CD14-positive monocyte (primary cell): ENCODE measurements around the gene RABEPK. TPM values are rescaled to one million over a fixed set of nuclear protein-coding genes. Genes with fewer than 3 reads are reported as not detected.

Source experiments
- DNase-seq, 3 donors: peaks; one replicate each; pipeline ENCODE4 v3.0.0-alpha.2; 2011 to 2022
- H2AFZ ChIP-seq: 2 replicates; pipeline ENCODE4 v1.6.0; 2012; ENCODE audit warnings: mild to moderate bottlenecking, low read depth, low read length, inconsistent platforms; ENCODE audit not compliant: insufficient read depth, poor library complexity, severe bottlenecking
- H3K27ac ChIP-seq, 2 donors: 1 replicate in 1 of 2; 2 replicates in 1 of 2; pipeline ENCODE4 v1.5.1; 2012 to 2013; ENCODE audit warnings: low read length in 2 of 2, control low read depth in 1 of 2, inconsistent platforms in 1 of 2, low read depth in 1 of 2, mild to moderate bottlenecking in 1 of 2
- H3K27me3 ChIP-seq, 2 donors: one replicate each; pipeline versions ENCODE4 v1.6.0 to v1.6.1; 2011 to 2013; ENCODE audit warnings: low read length in 2 of 2; ENCODE audit not compliant: control insufficient read depth in 2 of 2, insufficient read depth in 2 of 2
- H3K36me3 ChIP-seq, 2 donors: replicated peaks in 1 of 2; 1 replicate in 1 of 2; 2 replicates in 1 of 2; pipeline versions ENCODE4 v1.5.1 to v1.6.1; 2012 to 2013; ENCODE audit warnings: low read length in 2 of 2, control low read depth in 1 of 2, inconsistent platforms in 1 of 2, mild to moderate bottlenecking in 1 of 2; ENCODE audit not compliant: insufficient read depth in 2 of 2, control insufficient read depth in 1 of 2
- H3K4me1 ChIP-seq, 2 donors: 1 replicate in 1 of 2; 2 replicates in 1 of 2; pipeline versions ENCODE4 v1.5.1 to v1.6.1; 2012 to 2013; ENCODE audit warnings: low read length in 2 of 2, control low read depth in 1 of 2, inconsistent platforms in 1 of 2, mild to moderate bottlenecking in 1 of 2, moderate library complexity in 1 of 2; ENCODE audit not compliant: insufficient read depth in 2 of 2, control insufficient read depth in 1 of 2
- H3K4me2 ChIP-seq: replicated peaks from 2 replicates; pipeline ENCODE3; 2012; ENCODE audit warnings: low read length, moderate library complexity, mild to moderate bottlenecking; ENCODE audit not compliant: poor library complexity, severe bottlenecking; ENCODE audit errors: extremely low read depth
- H3K4me3 ChIP-seq, 3 experiments: fragments of 200-600 bp in 1 of 3; sonication (generic) in 1 of 3; replicated peaks in 1 of 3; 1 replicate in 2 of 3; 2 replicates in 1 of 3; pipeline ENCODE4 v1.5.1; 2011 to 2013; ENCODE audit warnings: low read length in 3 of 3, mild to moderate bottlenecking in 3 of 3, control low read depth in 2 of 3, low read depth in 2 of 3, inconsistent platforms in 1 of 3, moderate library complexity in 1 of 3
- H3K79me2 ChIP-seq: 2 replicates; pipeline ENCODE4 v1.6.0; 2012; ENCODE audit warnings: mild to moderate bottlenecking, control low read depth, inconsistent platforms, low read length, moderate library complexity; ENCODE audit not compliant: insufficient read depth
- H3K9ac ChIP-seq: 2 replicates; pipeline ENCODE4 v1.6.0; 2017; ENCODE audit warnings: low read length, mild to moderate bottlenecking; ENCODE audit not compliant: insufficient read depth, poor library complexity, severe bottlenecking
- H3K9me3 ChIP-seq, 2 donors: replicated peaks in 1 of 2; 1 replicate in 1 of 2; 2 replicates in 1 of 2; pipeline versions ENCODE4 v1.5.1 to v1.6.1; 2012 to 2013; ENCODE audit warnings: low read length in 2 of 2, control low read depth in 1 of 2; ENCODE audit not compliant: control insufficient read depth in 1 of 2, insufficient read depth in 1 of 2
- H4K20me1 ChIP-seq: 2 replicates; pipeline ENCODE4 v1.6.0; 2012; ENCODE audit warnings: mild to moderate bottlenecking, low read length, control low read depth, moderate library complexity; ENCODE audit not compliant: insufficient read depth
- H3K27ac Mint-ChIP-seq, 7 donors: one replicate each; pipeline ENCODE4 v1.8.0; 2020; ENCODE audit warnings: mild to moderate bottlenecking in 7 of 7, mixed read lengths in 7 of 7, moderate library complexity in 6 of 7, inconsistent platforms in 2 of 7
- H3K27me3 Mint-ChIP-seq, 3 donors: one replicate each; pipeline ENCODE4 v1.8.0; 2021 to 2022; ENCODE audit warnings: low read depth in 3 of 3, mild to moderate bottlenecking in 3 of 3, mixed read lengths in 3 of 3, moderate library complexity in 3 of 3, inconsistent platforms in 1 of 3
- H3K36me3 Mint-ChIP-seq, 2 donors: one replicate each; pipeline ENCODE4 v1.8.0; 2020; ENCODE audit warnings: mixed read lengths in 2 of 2, inconsistent platforms in 1 of 2, mild to moderate bottlenecking in 1 of 2
- H3K4me1 Mint-ChIP-seq: one replicate; pipeline ENCODE4 v1.8.0; 2020; ENCODE audit warnings: mild to moderate bottlenecking, mixed read lengths
- H3K4me3 Mint-ChIP-seq, 2 donors: one replicate each; pipeline ENCODE4 v1.8.0; 2020; ENCODE audit warnings: mild to moderate bottlenecking in 2 of 2, mixed read lengths in 2 of 2, moderate library complexity in 1 of 2
- H3K9me3 Mint-ChIP-seq, 7 donors: one replicate each; pipeline ENCODE4 v1.8.0; 2020 to 2022; ENCODE audit warnings: mixed read lengths in 7 of 7, mild to moderate bottlenecking in 6 of 7, moderate library complexity in 6 of 7, inconsistent platforms in 2 of 7
- WGBS: methylation state at CpG from one replicate; pipeline ENCODE4 v1.1.5; 2013; ENCODE audit warnings: missing lambda C conversion rate; ENCODE audit not compliant: insufficient coverage; 5-methylcytosine and 5-hydroxymethylcytosine counted together
- intact Hi-C, 2 donors: fragments of 100-400 bp; cut with micrococcal nuclease; formaldehyde crosslinking; loops; one replicate each; pipeline versions ENCODE4 v1.15.0 to v1.15.1; 2023
- polyA plus RNA-seq, 3 donors: library from polyadenylated mRNA; depleted of rRNA in 1 of 3; unstranded in 2 of 3; stranded (reverse) in 1 of 3; fragments of 300-500 nt in 2 of 3; fragments of >200 nt in 1 of 3; fragmentation: Illumina TruSeq in 2 of 3; gene quantifications; 1 replicate in 2 of 3; 2 replicates in 1 of 3; pipeline ENCODE4 v1.2.3, GENCODE V29; 2012 to 2021
- TF ChIP-seq, protein P1 (sequence below): fragments of 200-600 bp; IDR thresholded peaks from one replicate; pipeline ENCODE4 v1.8.0; 2022; ENCODE audit warnings: antibody characterized with exemption, mild to moderate bottlenecking

The RABEPK gene
- polyA plus RNA-seq, 3 donors = 9.5 to 18.5 (median 17.5) TPM

GRCh38 chr9:125241000-125241862 is 40.9 kb downstream of the RABEPK start, which contains the start of gene HSPA5:
Gene HSPA5 (minus strand): TSS chr9:125241343. CDS start chr9:125241126, 217 bp downstream.
- Mint-ChIP-seq H3K27ac (peak within 1 kb of the TSS; percentile 99 to 100 (median 100)), H3K9me3 (peaks cover 0 to 3% (median 0%) of the 10 kb centered on the region in 7 donors), H3K36me3 (peaks cover 41 to 43% of the 10 kb centered on the region in 2 donors), H3K4me1 (peaks cover 56% of the 10 kb centered on the region), H3K4me3 (peak within 1 kb of the TSS; percentile 99), H3K27me3 (no peaks in the 10 kb centered on the region)
- DNase-seq = peak; percentile 99 to 100 (median 99)
- TF ChIP-seq, protein P1, sequence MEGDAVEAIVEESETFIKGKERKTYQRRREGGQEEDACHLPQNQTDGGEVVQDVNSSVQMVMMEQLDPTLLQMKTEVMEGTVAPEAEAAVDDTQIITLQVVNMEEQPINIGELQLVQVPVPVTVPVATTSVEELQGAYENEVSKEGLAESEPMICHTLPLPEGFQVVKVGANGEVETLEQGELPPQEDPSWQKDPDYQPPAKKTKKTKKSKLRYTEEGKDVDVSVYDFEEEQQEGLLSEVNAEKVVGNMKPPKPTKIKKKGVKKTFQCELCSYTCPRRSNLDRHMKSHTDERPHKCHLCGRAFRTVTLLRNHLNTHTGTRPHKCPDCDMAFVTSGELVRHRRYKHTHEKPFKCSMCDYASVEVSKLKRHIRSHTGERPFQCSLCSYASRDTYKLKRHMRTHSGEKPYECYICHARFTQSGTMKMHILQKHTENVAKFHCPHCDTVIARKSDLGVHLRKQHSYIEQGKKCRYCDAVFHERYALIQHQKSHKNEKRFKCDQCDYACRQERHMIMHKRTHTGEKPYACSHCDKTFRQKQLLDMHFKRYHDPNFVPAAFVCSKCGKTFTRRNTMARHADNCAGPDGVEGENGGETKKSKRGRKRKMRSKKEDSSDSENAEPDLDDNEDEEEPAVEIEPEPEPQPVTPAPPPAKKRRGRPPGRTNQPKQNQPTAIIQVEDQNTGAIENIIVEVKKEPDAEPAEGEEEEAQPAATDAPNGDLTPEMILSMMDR = no peak
- Histone ChIP-seq H3K79me2 (peaks cover 61% of the 10 kb centered on the region), H2AFZ (peak within 1 kb of the TSS; percentile 91), H3K4me1 (peaks cover 40 to 76% of the 10 kb centered on the region in 2 donors), H3K27ac (peak within 1 kb of the TSS; percentile 95 to 99), H3K9ac (peak within 1 kb of the TSS; percentile 99), H3K4me2 (peak within 1 kb of the TSS; percentile 98), H4K20me1 (peaks cover 49% of the 10 kb centered on the region), H3K36me3 (peaks cover 33 to 38% of the 10 kb centered on the region in 2 donors), H3K9me3 (no peaks in the 10 kb centered on the region), H3K27me3 (no peaks in the 10 kb centered on the region), H3K4me3 (peak within 1 kb of the TSS; percentile 71 to 97 (median 94))
- under 1% methylated on average over 56 of the region's 59 CpGs for WGBS
- intact Hi-C loops = loop anchor here (2.0 to 5.0 kb wide), 3 partner anchors 20 to 54 kb away; partner anchors contain the start of genes GAPVD1 (in 2 of the 2) and PPP6C (in 2 of the 2)
